ENCODE results near the gene HAX1.

The HAX1 gene

GRCh38 chr1:154240294-154240833 is 32.1 kb upstream of the HAX1 start:
- H3K4me3 ChIP-seq (ENCODE audit: low read length in 2 of 2) = no peak overlapping the region
- no peaks in the 10 kb centered on the region for H3K9me3 ChIP-seq (ENCODE audit: control insufficient read depth in 2 of 2, low read length in 2 of 2)
- no peak overlapping the region for H3K9ac ChIP-seq (ENCODE audit: low read depth in 1 of 2, low read length in 2 of 2)
- no peaks in the 10 kb centered on the region for H3K27me3 ChIP-seq (ENCODE audit: control insufficient read depth in 2 of 2, insufficient read depth in 2 of 2, low read length in 2 of 2)
- H3K4me1 ChIP-seq (ENCODE audit: control insufficient read depth in 2 of 2, insufficient read depth in 2 of 2, low read length in 2 of 2) = no peaks in the 10 kb centered on the region
- H3K36me3 ChIP-seq (ENCODE audit: control insufficient read depth in 2 of 2, insufficient read depth in 2 of 2, low read length in 2 of 2) = peaks cover 82 to 89% of the 10 kb centered on the region in 2 donors
- H3K27ac ChIP-seq (ENCODE audit: low read depth in 2 of 2, low read length in 2 of 2) = no peak overlapping the region

- no peak overlapping the region for H3K4me3 ChIP-seq (ENCODE audit: low read length in 2 of 2)
- H3K4me1 ChIP-seq (ENCODE audit: control insufficient read depth in 2 of 2, insufficient read depth in 2 of 2, low read length in 2 of 2) = no peaks in the 10 kb centered on the region
- H3K9ac ChIP-seq (ENCODE audit: low read depth in 1 of 2, low read length in 2 of 2) = no peak overlapping the region
- peaks cover 81 to 86% of the 10 kb centered on the region in 2 donors for H3K36me3 ChIP-seq (ENCODE audit: control insufficient read depth in 2 of 2, insufficient read depth in 2 of 2, low read length in 2 of 2)
- H3K27me3 ChIP-seq (ENCODE audit: control insufficient read depth in 2 of 2, insufficient read depth in 2 of 2, low read length in 2 of 2) = no peaks in the 10 kb centered on the region
- H3K27ac ChIP-seq (ENCODE audit: low read depth in 2 of 2, low read length in 2 of 2) = no peak overlapping the region
- H3K9me3 ChIP-seq (ENCODE audit: control insufficient read depth in 2 of 2, low read length in 2 of 2) = no peaks in the 10 kb centered on the region
Measured at GRCh38 chr1:154241703-154242351, 30.6 kb upstream of the HAX1 start.

DNA sequence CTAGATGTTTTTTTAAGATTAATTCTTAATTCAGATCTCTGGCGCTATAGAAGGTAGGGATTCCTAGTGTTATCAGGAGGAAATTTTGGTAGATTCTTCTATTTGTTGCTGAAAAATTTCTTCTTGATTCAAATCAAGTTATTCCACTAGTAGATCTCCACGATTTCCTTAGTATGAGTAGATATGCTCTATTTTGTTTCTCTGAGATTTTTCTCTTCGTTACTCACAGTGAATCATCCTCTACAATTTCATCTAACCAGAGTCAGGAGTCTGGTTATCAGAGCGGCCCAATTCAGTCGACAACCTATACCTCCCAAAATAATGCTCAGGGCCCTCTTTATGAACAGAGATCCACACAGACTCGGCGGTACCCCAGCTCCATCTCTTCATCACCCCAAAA is 18.8 kb upstream of the HAX1 start:
- H3K9me3 ChIP-seq (ENCODE audit: control insufficient read depth in 2 of 2, low read length in 2 of 2) = no peaks in the 10 kb centered on the region
- no peak overlapping the region for H3K27ac ChIP-seq (ENCODE audit: low read depth in 2 of 2, low read length in 2 of 2)
- H3K9ac ChIP-seq (ENCODE audit: low read depth in 1 of 2, low read length in 2 of 2) = no peak overlapping the region
- H3K27me3 ChIP-seq (ENCODE audit: control insufficient read depth in 2 of 2, insufficient read depth in 2 of 2, low read length in 2 of 2) = no peaks in the 10 kb centered on the region
- H3K4me3 ChIP-seq (ENCODE audit: low read length in 2 of 2) = no peak overlapping the region
- peaks cover 81 to 89% of the 10 kb centered on the region in 2 donors for H3K36me3 ChIP-seq (ENCODE audit: control insufficient read depth in 2 of 2, insufficient read depth in 2 of 2, low read length in 2 of 2)
- H3K4me1 ChIP-seq (ENCODE audit: control insufficient read depth in 2 of 2, insufficient read depth in 2 of 2, low read length in 2 of 2) = no peaks in the 10 kb centered on the region

- no peaks in the 10 kb centered on the region for H3K27me3 ChIP-seq (ENCODE audit: control insufficient read depth in 2 of 2, insufficient read depth in 2 of 2, low read length in 2 of 2)
- peaks cover 86 to 92% of the 10 kb centered on the region in 2 donors for H3K36me3 ChIP-seq (ENCODE audit: control insufficient read depth in 2 of 2, insufficient read depth in 2 of 2, low read length in 2 of 2)
- no peak overlapping the region for H3K4me3 ChIP-seq (ENCODE audit: low read length in 2 of 2)
- H3K9me3 ChIP-seq (ENCODE audit: control insufficient read depth in 2 of 2, low read length in 2 of 2) = no peaks in the 10 kb centered on the region
- no peak overlapping the region for H3K9ac ChIP-seq (ENCODE audit: low read depth in 1 of 2, low read length in 2 of 2)
- H3K4me1 ChIP-seq (ENCODE audit: control insufficient read depth in 2 of 2, insufficient read depth in 2 of 2, low read length in 2 of 2) = no peaks in the 10 kb centered on the region
- H3K27ac ChIP-seq (ENCODE audit: low read depth in 2 of 2, low read length in 2 of 2) = no peak overlapping the region
Measured at GRCh38 chr1:154256686-154257085, 15.7 kb upstream of the HAX1 start.

DNA sequence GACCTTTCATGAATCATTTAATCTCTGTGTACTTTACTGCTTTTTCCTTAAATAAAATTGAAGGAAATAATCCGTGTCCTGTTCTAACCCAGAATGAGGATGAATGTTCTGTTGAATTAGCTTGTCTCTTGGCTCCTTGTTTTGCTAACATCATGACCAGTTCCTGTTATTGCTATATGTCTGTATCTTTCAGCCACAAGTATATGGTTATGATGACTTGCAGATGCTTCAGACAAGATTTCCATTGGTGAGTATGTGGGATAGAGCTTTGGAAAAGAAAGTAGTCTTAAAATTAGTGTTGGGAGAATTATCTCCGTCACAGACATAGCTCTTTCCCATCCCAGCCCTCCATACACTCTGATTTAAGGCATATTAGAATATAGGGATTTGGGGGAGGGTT is 13.6 kb upstream of the HAX1 start:
- Histone ChIP-seq H3K27me3 (ENCODE audit: control insufficient read depth in 2 of 2, insufficient read depth in 2 of 2, low read length in 2 of 2) (no peaks in the 10 kb centered on the region), H3K27ac (ENCODE audit: low read depth in 2 of 2, low read length in 2 of 2) (no peak overlapping the region), H3K4me3 (ENCODE audit: low read length in 2 of 2) (no peak overlapping the region), H3K36me3 (ENCODE audit: control insufficient read depth in 2 of 2, insufficient read depth in 2 of 2, low read length in 2 of 2) (peaks cover 94 to 98% of the 10 kb centered on the region in 2 donors), H3K4me1 (ENCODE audit: control insufficient read depth in 2 of 2, insufficient read depth in 2 of 2, low read length in 2 of 2) (no peaks in the 10 kb centered on the region), H3K9ac (ENCODE audit: low read depth in 1 of 2, low read length in 2 of 2) (no peak overlapping the region), H3K9me3 (ENCODE audit: control insufficient read depth in 2 of 2, low read length in 2 of 2) (no peaks in the 10 kb centered on the region)

GRCh38 chr1:154260127-154260526 is 12.3 kb upstream of the HAX1 start:
- Histone ChIP-seq H3K4me3 (ENCODE audit: low read length in 2 of 2) (no peak overlapping the region), H3K36me3 (ENCODE audit: control insufficient read depth in 2 of 2, insufficient read depth in 2 of 2, low read length in 2 of 2) (peaks cover 92 to 93% of the 10 kb centered on the region in 2 donors), H3K4me1 (ENCODE audit: control insufficient read depth in 2 of 2, insufficient read depth in 2 of 2, low read length in 2 of 2) (no peaks in the 10 kb centered on the region), H3K27me3 (ENCODE audit: control insufficient read depth in 2 of 2, insufficient read depth in 2 of 2, low read length in 2 of 2) (no peaks in the 10 kb centered on the region), H3K9ac (ENCODE audit: low read depth in 1 of 2, low read length in 2 of 2) (no peak overlapping the region), H3K27ac (ENCODE audit: low read depth in 2 of 2, low read length in 2 of 2) (no peak overlapping the region), H3K9me3 (ENCODE audit: control insufficient read depth in 2 of 2, low read length in 2 of 2) (no peaks in the 10 kb centered on the region)

- Histone ChIP-seq H3K4me3 (ENCODE audit: low read length in 2 of 2) (no peak overlapping the region), H3K4me1 (ENCODE audit: control insufficient read depth in 2 of 2, insufficient read depth in 2 of 2, low read length in 2 of 2) (no peaks in the 10 kb centered on the region), H3K27me3 (ENCODE audit: control insufficient read depth in 2 of 2, insufficient read depth in 2 of 2, low read length in 2 of 2) (no peaks in the 10 kb centered on the region), H3K27ac (ENCODE audit: low read depth in 2 of 2, low read length in 2 of 2) (no peak overlapping the region), H3K9ac (ENCODE audit: low read depth in 1 of 2, low read length in 2 of 2) (no peak overlapping the region), H3K9me3 (ENCODE audit: control insufficient read depth in 2 of 2, low read length in 2 of 2) (no peaks in the 10 kb centered on the region), H3K36me3 (ENCODE audit: control insufficient read depth in 2 of 2, insufficient read depth in 2 of 2, low read length in 2 of 2) (peaks cover 73 to 78% of the 10 kb centered on the region in 2 donors)
Measured at GRCh38 chr1:154263465-154264332, 8.7 kb upstream of the HAX1 start.

DNA sequence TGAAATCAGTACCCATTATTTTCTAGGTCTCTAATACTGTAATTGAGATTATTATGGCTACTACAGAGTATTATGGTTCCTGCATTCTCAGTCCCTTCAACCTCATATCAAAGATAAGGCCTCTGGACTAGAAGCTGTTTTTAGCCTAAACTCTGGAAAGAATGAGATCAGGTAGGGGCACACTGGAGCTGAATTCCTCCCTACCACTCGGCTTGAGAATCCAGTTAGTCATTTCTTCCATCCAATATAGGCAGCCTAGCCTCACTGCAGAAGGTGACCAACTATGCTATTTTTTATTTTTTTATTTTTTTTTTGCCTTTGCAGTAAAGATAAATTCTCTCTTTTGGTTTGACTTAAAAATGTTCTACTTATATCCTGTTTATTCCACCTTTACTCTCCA is 8.0 kb upstream of the HAX1 start:
- H3K4me1 ChIP-seq (ENCODE audit: control insufficient read depth in 2 of 2, insufficient read depth in 2 of 2, low read length in 2 of 2) = no peaks in the 10 kb centered on the region
- no peak overlapping the region for H3K4me3 ChIP-seq (ENCODE audit: low read length in 2 of 2)
- no peak overlapping the region for H3K27ac ChIP-seq (ENCODE audit: low read depth in 2 of 2, low read length in 2 of 2)
- H3K9ac ChIP-seq (ENCODE audit: low read depth in 1 of 2, low read length in 2 of 2) = no peak overlapping the region
- H3K9me3 ChIP-seq (ENCODE audit: control insufficient read depth in 2 of 2, low read length in 2 of 2) = no peaks in the 10 kb centered on the region
- peaks cover 75 to 80% of the 10 kb centered on the region in 2 donors for H3K36me3 ChIP-seq (ENCODE audit: control insufficient read depth in 2 of 2, insufficient read depth in 2 of 2, low read length in 2 of 2)
- no peaks in the 10 kb centered on the region for H3K27me3 ChIP-seq (ENCODE audit: control insufficient read depth in 2 of 2, insufficient read depth in 2 of 2, low read length in 2 of 2)

DNA sequence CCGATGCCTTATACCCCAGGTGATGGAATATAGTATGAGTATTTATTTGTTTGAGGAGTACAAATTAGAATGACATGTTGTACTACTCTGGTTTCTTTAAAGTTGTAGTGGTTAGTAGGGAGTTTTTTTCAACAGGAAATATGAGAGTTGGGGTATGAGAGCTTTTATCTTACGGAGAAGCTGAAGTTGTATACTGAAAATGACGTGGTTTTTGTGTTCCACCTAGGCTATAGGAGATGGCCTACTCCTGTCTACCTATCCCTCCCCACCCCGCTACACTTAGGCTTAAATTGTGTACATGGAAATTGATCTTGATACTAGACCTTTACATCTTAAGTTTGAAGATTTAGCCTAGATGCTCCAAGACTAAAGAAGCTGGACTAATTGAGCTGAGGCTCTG is 6.8 kb upstream of the HAX1 start:
- H3K9ac ChIP-seq (ENCODE audit: low read depth in 1 of 2, low read length in 2 of 2) = no peak overlapping the region
- no peak overlapping the region for H3K4me3 ChIP-seq (ENCODE audit: low read length in 2 of 2)
- no peak overlapping the region for H3K27ac ChIP-seq (ENCODE audit: low read depth in 2 of 2, low read length in 2 of 2)
- H3K36me3 ChIP-seq (ENCODE audit: control insufficient read depth in 2 of 2, insufficient read depth in 2 of 2, low read length in 2 of 2) = peaks cover 66 to 76% of the 10 kb centered on the region in 2 donors
- H3K9me3 ChIP-seq (ENCODE audit: control insufficient read depth in 2 of 2, low read length in 2 of 2) = no peaks in the 10 kb centered on the region
- no peaks in the 10 kb centered on the region for H3K4me1 ChIP-seq (ENCODE audit: control insufficient read depth in 2 of 2, insufficient read depth in 2 of 2, low read length in 2 of 2)
- no peaks in the 10 kb centered on the region for H3K27me3 ChIP-seq (ENCODE audit: control insufficient read depth in 2 of 2, insufficient read depth in 2 of 2, low read length in 2 of 2)

DNA sequence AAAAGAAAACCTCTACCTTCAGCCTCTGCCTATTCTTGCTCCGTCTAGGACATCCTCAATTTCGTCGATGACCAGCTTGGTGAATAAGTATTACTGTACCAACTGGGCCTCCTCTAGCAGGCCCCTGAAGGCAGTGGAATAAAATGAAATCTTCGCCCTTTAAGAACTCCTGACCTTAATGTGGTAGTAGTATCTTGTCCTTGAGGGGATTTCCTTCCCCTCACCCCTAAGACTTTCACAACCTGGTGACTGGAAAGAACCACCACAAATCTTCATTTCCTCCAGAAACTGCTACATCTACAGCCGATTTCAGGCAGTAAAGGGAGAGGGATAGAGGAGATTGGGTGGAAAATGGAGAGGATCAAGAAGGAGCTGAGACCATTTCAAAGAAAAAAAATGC is 1.6 kb upstream of the HAX1 start:
- H3K4me1 ChIP-seq (ENCODE audit: control insufficient read depth in 2 of 2, insufficient read depth in 2 of 2, low read length in 2 of 2) = peaks cover 6 to 12% of the 10 kb centered on the region in 2 donors

More for the DNA sequence above, 1.6 kb upstream of the HAX1 start:
- no peak overlapping the region for H3K9ac ChIP-seq (ENCODE audit: low read depth in 1 of 2, low read length in 2 of 2)
- no peaks in the 10 kb centered on the region for H3K27me3 ChIP-seq (ENCODE audit: control insufficient read depth in 2 of 2, insufficient read depth in 2 of 2, low read length in 2 of 2)
- no peak overlapping the region for H3K27ac ChIP-seq (ENCODE audit: low read depth in 2 of 2, low read length in 2 of 2)
- H3K9me3 ChIP-seq (ENCODE audit: control insufficient read depth in 2 of 2, low read length in 2 of 2) = no peaks in the 10 kb centered on the region
- H3K4me3 ChIP-seq (ENCODE audit: low read length in 2 of 2) = no peak overlapping the region
- peaks cover 25 to 42% of the 10 kb centered on the region in 2 donors for H3K36me3 ChIP-seq (ENCODE audit: control insufficient read depth in 2 of 2, insufficient read depth in 2 of 2, low read length in 2 of 2)
